Activated CD8-positive, alpha-beta T cell treated with anti-CD3 and anti-CD28 coated beads for 36 hours (primary cell): Measurements from ENCODE around the gene RGS10. TPM values are rescaled to one million over a fixed set of nuclear protein-coding genes. Genes with fewer than 3 reads are reported as not detected.

Experiments
- ATAC-seq: fragments of 200-7000 bp; cut with Tn5 transposase; one replicate; pipeline ENCODE4 v1.10.0; 2021; ENCODE audit warnings: mild to moderate bottlenecking, moderate library complexity
- CTCF ChIA-PET: fragments of 350-600 bp; sonication (Branson Sonifier 250); formaldehyde crosslinking; loops from one replicate; lab custom pipeline; 2021; ENCODE audit warnings: antibody characterized with exemption; lab: Charles Lee
- POLR2A ChIA-PET: fragments of 350-600 bp; sonication (Branson Sonifier 250); formaldehyde crosslinking; loops from one replicate; lab custom pipeline; 2021; ENCODE audit warnings: antibody characterized with exemption; lab: Charles Lee
- DNase-seq: peaks from one replicate; pipeline ENCODE4 v3.0.0-alpha.2; 2020
- H3K27ac Mint-ChIP-seq: one replicate; pipeline ENCODE4 v1.8.0; 2021; ENCODE audit warnings: mild to moderate bottlenecking, mixed read lengths
- H3K27me3 Mint-ChIP-seq: one replicate; pipeline ENCODE4 v1.8.0; 2021; ENCODE audit warnings: mixed read lengths
- H3K36me3 Mint-ChIP-seq: one replicate; pipeline ENCODE4 v1.8.0; 2021; ENCODE audit warnings: low read depth, mixed read lengths
- H3K4me1 Mint-ChIP-seq: one replicate; pipeline ENCODE4 v1.8.0; 2021; ENCODE audit warnings: low read depth, mixed read lengths
- H3K4me3 Mint-ChIP-seq: one replicate; pipeline ENCODE4 v1.8.0; 2021; ENCODE audit warnings: mild to moderate bottlenecking, moderate library complexity, mixed read lengths
- H3K9me3 Mint-ChIP-seq: one replicate; pipeline ENCODE4 v1.8.0; 2021; ENCODE audit warnings: mixed read lengths
- CTCF ChIP-seq: fragments of 200-600 bp; IDR thresholded peaks from one replicate; pipeline ENCODE4 v1.8.0; 2022; ENCODE audit warnings: antibody characterized with exemption, mild to moderate bottlenecking
- intact Hi-C: fragments of 100-400 bp; cut with micrococcal nuclease; formaldehyde crosslinking; loops from one replicate; pipeline ENCODE4 v1.10.0; 2022
- total RNA-seq, 2 experiments: library from RNA; stranded (reverse); gene quantifications; one replicate each; pipeline ENCODE4 v1.2.3, GENCODE V29; 2021

Gene RGS10
- total RNA-seq, 2 experiments from 2014 or later, result 207 to 220 TPM

- peaks cover 58% of the 10 kb centered on the region for H3K36me3 Mint-ChIP-seq
- no peaks in the 10 kb centered on the region for H3K9me3 Mint-ChIP-seq
Observed at GRCh38 chr10:119539359-119539825, 3.1 kb downstream of the RGS10 start.

GRCh38 chr10:119538632-119539358 lies 3.7 kb downstream of the RGS10 start:
- peaks cover 60% of the 10 kb centered on the region for H3K36me3 Mint-ChIP-seq
- no peaks in the 10 kb centered on the region for H3K9me3 Mint-ChIP-seq
- peak overlapping the region; percentile 71 for H3K4me3 Mint-ChIP-seq
- intact Hi-C loops, result loop anchor here (2.0 to 5.0 kb wide), 2 partner anchors 36 to 56 kb away; no protein-coding TSS in a partner anchor
- H3K4me1 Mint-ChIP-seq, result peaks cover 67% of the 10 kb centered on the region
- no peak for TF ChIP-seq CTCF
- DNase-seq (peak; percentile 82), ATAC-seq (peak; percentile 24)
- POLR2A ChIA-PET, result interaction anchor here (0.8 to 6.2 kb wide), 11 partner anchors 9 to 237 kb away, joined by 3 to 58 read pairs (median 3); no protein-coding TSS in a partner anchor
- CTCF ChIA-PET, result interaction anchor here (1.2 to 7.7 kb wide), 8 partner anchors 9 to 340 kb away, joined by 3 to 38 read pairs (median 6); partner anchors contain the start of gene TIAL1
- peak overlapping the region; percentile 93 for H3K27ac Mint-ChIP-seq
- H3K27me3 Mint-ChIP-seq, result no peaks in the 10 kb centered on the region

More at GRCh38 chr10:119539359-119539825, 3.1 kb downstream of the RGS10 start:
- no peak for TF ChIP-seq CTCF
- intact Hi-C loops, result loop anchor here (2.0 to 5.0 kb wide), 2 partner anchors 37 to 55 kb away; no protein-coding TSS in a partner anchor
- ATAC-seq, result no peak
- peak overlapping the region; percentile 93 for H3K27ac Mint-ChIP-seq
- ChIA-PET POLR2A (interaction anchor here (0.7 to 6.2 kb wide), 3 partner anchors 22 to 407 kb away, joined by 3 to 58 read pairs (median 3); no protein-coding TSS in a partner anchor), CTCF (interaction anchor here (1.2 to 7.7 kb wide), 5 partner anchors 22 to 340 kb away, joined by 3 to 38 read pairs (median 4); partner anchors contain the start of gene TIAL1)
- no peaks in the 10 kb centered on the region for H3K27me3 Mint-ChIP-seq
- peak; percentile 55 for DNase-seq
- peaks cover 69% of the 10 kb centered on the region for H3K4me1 Mint-ChIP-seq
- peak overlapping the region; percentile 71 for H3K4me3 Mint-ChIP-seq

- ChIA-PET CTCF (interaction anchor here (1.4 to 7.7 kb wide), 7 partner anchors 9 to 339 kb away, joined by 4 to 38 read pairs (median 6); partner anchors contain the start of gene TIAL1), POLR2A (interaction anchor here (0.7 to 6.2 kb wide), 11 partner anchors 8 to 49 kb away, joined by 3 to 58 read pairs (median 4); no protein-coding TSS in a partner anchor)
- ATAC-seq, result no peak
- TF ChIP-seq CTCF, result no peak
- intact Hi-C loops, result loop anchor here (2.0 to 5.0 kb wide), 2 partner anchors 36 to 57 kb away; no protein-coding TSS in a partner anchor
- Mint-ChIP-seq H3K27me3 (no peaks in the 10 kb centered on the region), H3K9me3 (no peaks in the 10 kb centered on the region), H3K4me3 (peak overlapping the region; percentile 71), H3K27ac (peak overlapping the region; percentile 93), H3K4me1 (peaks cover 67% of the 10 kb centered on the region), H3K36me3 (peaks cover 64% of the 10 kb centered on the region)
- no peak for DNase-seq
Observed at GRCh38 chr10:119537953-119538630, 4.4 kb downstream of the RGS10 start.

- ChIA-PET POLR2A (interaction anchor here (0.6 to 4.3 kb wide), 3 partner anchors 12 to 295 kb away, joined by 3 to 28 read pairs (median 5); no protein-coding TSS in a partner anchor), CTCF (interaction anchor here (3.3 kb wide), 1 partner anchor 12 kb away, joined by 18 read pairs; no protein-coding TSS in a partner anchor)
- Mint-ChIP-seq H3K9me3 (no peaks in the 10 kb centered on the region), H3K27me3 (no peaks in the 10 kb centered on the region), H3K4me1 (peaks cover 76% of the 10 kb centered on the region), H3K4me3 (peak overlapping the region; percentile 71), H3K27ac (peak overlapping the region; percentile 93), H3K36me3 (peaks cover 71% of the 10 kb centered on the region)
- no peak for TF ChIP-seq CTCF
- DNase-seq (no peak), ATAC-seq (no peak)
- intact Hi-C loops, result loop anchor here (5.0 kb wide), 1 partner anchor 34 kb away; no protein-coding TSS in a partner anchor
Observed at GRCh38 chr10:119536508-119537025, 6.0 kb downstream of the RGS10 start.
